Embryonic facial prominence (tissue), 1 donor: ENCODE data around the gene IFIT1B.

Source experiments
- DNase-seq: peaks from one replicate; pipeline ENCODE4 v3.0.0-alpha.2; 2016; ENCODE audit errors: extremely low spot score

IFIT1B gene

GRCh38 chr10:89414146-89414878 is 36.5 kb downstream of the IFIT1B start, which contains the start of gene IFIT5:
Gene IFIT5, plus strand, starts transcription at chr10:89414568. Its CDS starts 231 bp downstream, at chr10:89414799.
- peak; percentile 77 for DNase-seq

- peak; percentile 16 for DNase-seq
These were observed 37.3 kb downstream of the IFIT1B start for GRCh38 chr10:89414879-89415821.

- DNase-seq: no peak
These were observed 38.6 kb downstream of the IFIT1B start for GRCh38 chr10:89416465-89416864.

- DNase-seq: no peak
These were observed 41.7 kb downstream of the IFIT1B start for GRCh38 chr10:89419548-89419947.

- DNase-seq: no peak
These were observed 43.2 kb downstream of the IFIT1B start for GRCh38 chr10:89421018-89421476.

- DNase-seq: no peak
These were observed 47.1 kb downstream of the IFIT1B start for GRCh38 chr10:89425000-89425399.

- peak; percentile 34 for DNase-seq
These were observed 48.5 kb downstream of the IFIT1B start for GRCh38 chr10:89426230-89426868.

- no peak for DNase-seq
These were observed 49.8 kb downstream of the IFIT1B start for GRCh38 chr10:89427629-89428028.

- DNase-seq: no peak
These were observed 51.0 kb downstream of the IFIT1B start for GRCh38 chr10:89428877-89429276.

- no peak for DNase-seq
These were observed 54.1 kb downstream of the IFIT1B start for GRCh38 chr10:89431977-89432376.
